Breast epithelium (tissue), 3 donors: Measurements from ENCODE around the gene DOCK3.

Experiments used
- CTCF ChIP-seq, 3 donors: fragments of 450-650 bp; IDR thresholded peaks; one replicate each; pipeline ENCODE4 v1.5.1; 2016 to 2017; ENCODE audit warnings: antibody characterized with exemption in 3 of 3, mild to moderate bottlenecking in 3 of 3, moderate library complexity in 3 of 3
- POLR2A ChIP-seq: fragments of 450-650 bp; IDR thresholded peaks from one replicate; pipeline ENCODE4 v1.6.1; 2016; ENCODE audit warnings: antibody characterized with exemption, mild to moderate bottlenecking, moderate library complexity
- POLR2AphosphoS5 ChIP-seq, 3 donors: sonication (generic); formaldehyde crosslinking; IDR thresholded peaks; one replicate each; pipeline ENCODE4 v1.6.1; 2017; ENCODE audit warnings: antibody characterized with exemption in 3 of 3

- TF ChIP-seq CTCF (IDR thresholded peaks at IDR 0.05) (no peak), POLR2AphosphoS5 (IDR thresholded peaks at IDR 0.05) (no peak), POLR2A (no peak)
Observed at GRCh38 chr3:50972029-50972428, 297.3 kb downstream of the DOCK3 start.
